Choroid plexus epithelial cell (primary cell): ENCODE measurements around the gene NBAS.

ENCODE experiments used
- DNase-seq: peaks from one replicate; pipeline ENCODE4 v3.0.0-alpha.2; 2010; ENCODE audit warnings: low read depth
- H3K4me3 ChIP-seq: 2 replicates; pipeline ENCODE4 v1.5.1; 2011; ENCODE audit warnings: low read depth, mild to moderate bottlenecking, control low read depth, low read length, moderate library complexity
- TF ChIP-seq, protein P1 (sequence below): conservative IDR thresholded peaks from 2 replicates; pipeline ENCODE4 v1.5.1; 2011; ENCODE audit warnings: low read depth, mild to moderate bottlenecking, control low read depth, inconsistent platforms, low read length, moderate library complexity

NBAS gene

GRCh38 chr2:15400240-15400826, 160.8 kb downstream of the NBAS start:
- TF ChIP-seq, protein P1, sequence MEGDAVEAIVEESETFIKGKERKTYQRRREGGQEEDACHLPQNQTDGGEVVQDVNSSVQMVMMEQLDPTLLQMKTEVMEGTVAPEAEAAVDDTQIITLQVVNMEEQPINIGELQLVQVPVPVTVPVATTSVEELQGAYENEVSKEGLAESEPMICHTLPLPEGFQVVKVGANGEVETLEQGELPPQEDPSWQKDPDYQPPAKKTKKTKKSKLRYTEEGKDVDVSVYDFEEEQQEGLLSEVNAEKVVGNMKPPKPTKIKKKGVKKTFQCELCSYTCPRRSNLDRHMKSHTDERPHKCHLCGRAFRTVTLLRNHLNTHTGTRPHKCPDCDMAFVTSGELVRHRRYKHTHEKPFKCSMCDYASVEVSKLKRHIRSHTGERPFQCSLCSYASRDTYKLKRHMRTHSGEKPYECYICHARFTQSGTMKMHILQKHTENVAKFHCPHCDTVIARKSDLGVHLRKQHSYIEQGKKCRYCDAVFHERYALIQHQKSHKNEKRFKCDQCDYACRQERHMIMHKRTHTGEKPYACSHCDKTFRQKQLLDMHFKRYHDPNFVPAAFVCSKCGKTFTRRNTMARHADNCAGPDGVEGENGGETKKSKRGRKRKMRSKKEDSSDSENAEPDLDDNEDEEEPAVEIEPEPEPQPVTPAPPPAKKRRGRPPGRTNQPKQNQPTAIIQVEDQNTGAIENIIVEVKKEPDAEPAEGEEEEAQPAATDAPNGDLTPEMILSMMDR, result no peak
- no peak for DNase-seq
- no peak overlapping the region for H3K4me3 ChIP-seq

GRCh38 chr2:15399241-15399640, 161.9 kb downstream of the NBAS start:
- TF ChIP-seq, protein P1, result no peak
- no peak for DNase-seq
- no peak overlapping the region for H3K4me3 ChIP-seq

GRCh38 chr2:15391751-15392150, 169.4 kb downstream of the NBAS start:
- no peak overlapping the region for H3K4me3 ChIP-seq
- TF ChIP-seq, protein P1, result no peak
- no peak for DNase-seq

GRCh38 chr2:15389895-15390294, 171.2 kb downstream of the NBAS start:
- no peak overlapping the region for H3K4me3 ChIP-seq
- no peak for DNase-seq
- TF ChIP-seq, protein P1, result no peak

- H3K4me3 ChIP-seq, result no peak overlapping the region
- DNase-seq, result no peak
- TF ChIP-seq, protein P1, result no peak
Observed at GRCh38 chr2:15389326-15389700, 171.8 kb downstream of the NBAS start.

DNA sequence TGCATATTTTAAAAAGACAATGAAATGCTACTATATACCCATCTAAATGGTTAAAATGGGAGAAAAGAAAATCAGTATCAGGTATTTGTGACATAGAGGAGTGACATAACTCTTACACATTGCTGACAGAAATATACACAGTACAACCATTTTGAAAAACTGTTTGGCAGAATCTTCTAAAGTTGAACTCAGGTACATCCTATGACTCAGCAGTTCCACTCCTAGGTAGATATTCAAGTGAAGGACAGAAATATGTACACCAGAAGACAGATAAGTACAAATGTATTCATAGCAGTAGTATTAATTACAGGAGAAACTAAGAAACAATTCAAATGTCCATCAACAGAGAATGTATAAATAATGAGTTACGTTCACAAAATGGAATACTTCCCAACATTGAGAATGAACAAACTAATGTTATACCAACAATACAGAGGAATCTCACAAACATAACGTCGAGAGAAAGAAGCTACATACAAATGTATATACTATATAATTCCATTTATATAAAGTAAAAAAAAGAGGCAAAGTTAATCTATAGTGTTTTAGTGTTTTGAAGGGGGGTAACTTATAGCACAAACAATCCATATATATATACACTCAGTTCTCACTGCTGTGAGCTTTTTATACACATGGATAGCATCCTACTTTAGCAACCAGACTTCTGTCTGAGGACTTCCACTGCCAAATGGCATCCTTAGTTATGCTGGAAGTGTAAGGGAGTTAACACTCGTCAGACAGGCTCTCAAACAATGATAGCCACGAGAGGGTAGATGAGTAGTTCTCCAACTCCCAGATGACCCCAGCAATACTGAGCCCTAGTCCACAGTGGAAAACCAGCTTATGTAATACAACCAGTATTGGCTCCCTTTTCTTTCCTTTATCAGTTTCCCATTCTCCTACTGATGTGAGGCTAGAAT, 172.5 kb downstream of the NBAS start:
- TF ChIP-seq, protein P1, result no peak
- H3K4me3 ChIP-seq, result no peak overlapping the region
- DNase-seq, result no peak
